Fibroblast of skin of abdomen (primary cell): ENCODE measurements around the gene CKS1B.
A peak's percentile ranks its signal among the peaks of the same experiment; 100 is the strongest.

ENCODE experiments used
- DNase-seq: peaks from one replicate; pipeline ENCODE4 v3.0.0-alpha.2; 2013

Gene CKS1B

GRCh38 chr1:154988058-154988954 is 13.8 kb downstream of the CKS1B start:
- DNase-seq = no peak

GRCh38 chr1:154989195-154989860 is 14.8 kb downstream of the CKS1B start:
- no peak for DNase-seq

GRCh38 chr1:154990276-154990675 is 15.8 kb downstream of the CKS1B start:
- no peak for DNase-seq

- peak; percentile 41 for DNase-seq
Observed at GRCh38 chr1:154992721-154993571, 18.5 kb downstream of the CKS1B start.

DNA sequence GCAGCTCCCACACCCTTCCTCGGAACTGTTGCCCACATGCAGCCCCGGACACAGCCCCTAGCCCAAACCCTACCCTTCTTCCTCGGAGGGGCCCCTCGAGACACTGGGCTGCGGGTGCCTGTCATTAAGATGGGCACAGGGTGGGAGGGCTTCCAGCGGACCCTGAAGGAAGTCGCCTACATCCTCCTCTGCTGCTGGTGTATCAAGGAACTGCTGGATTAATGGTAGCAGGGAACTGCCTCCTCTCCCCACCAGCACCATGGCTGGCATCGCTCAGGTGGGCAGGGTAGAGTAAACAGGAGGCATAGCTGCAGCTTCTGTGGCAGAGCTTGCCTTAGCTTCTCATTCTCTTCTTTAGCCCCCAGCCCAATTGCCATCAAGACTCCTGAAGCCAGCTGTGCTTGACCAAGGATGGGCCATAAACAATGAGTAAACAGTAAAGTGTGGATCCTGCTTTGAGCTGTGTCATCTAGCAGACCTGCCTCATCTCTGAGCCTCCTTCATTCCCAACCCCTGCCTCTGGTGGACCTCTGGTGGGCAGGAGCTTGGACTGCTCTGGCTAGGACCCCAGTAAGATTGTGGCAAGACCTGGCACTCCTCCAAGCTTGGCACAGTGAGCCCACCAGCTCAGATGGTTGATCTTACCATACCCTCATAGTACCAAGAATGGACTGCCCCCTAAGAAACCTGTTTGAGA is 19.2 kb downstream of the CKS1B start, which contains the start of gene LENEP:
Gene LENEP, plus strand, starts transcription at position 15 of the 697 bp plus-strand sequence. Its CDS starts 22 bp downstream, at position 37.
- DNase-seq = no peak

DNA sequence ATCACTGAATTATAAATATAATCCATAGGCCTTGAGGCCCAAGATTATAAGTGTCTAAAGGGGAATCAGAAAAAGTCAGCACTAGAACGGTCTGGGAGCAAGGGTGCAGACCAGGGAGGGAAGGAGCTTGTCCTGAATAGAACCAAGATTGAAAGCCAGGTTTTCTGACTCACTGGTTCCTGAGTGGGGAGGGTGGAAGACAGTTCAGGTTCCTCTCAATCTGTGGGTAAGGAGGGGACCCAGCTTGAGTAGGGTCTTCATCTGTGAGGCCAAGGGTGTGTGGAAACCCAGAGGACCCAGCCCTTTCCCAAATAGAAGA is 19.7 kb downstream of the CKS1B start:
- no peak for DNase-seq

- no peak for DNase-seq
Observed at GRCh38 chr1:154994591-154994990, 20.1 kb downstream of the CKS1B start.

- peak; percentile 79 for DNase-seq
Observed at GRCh38 chr1:154995301-154995983, 21.0 kb downstream of the CKS1B start.

DNA sequence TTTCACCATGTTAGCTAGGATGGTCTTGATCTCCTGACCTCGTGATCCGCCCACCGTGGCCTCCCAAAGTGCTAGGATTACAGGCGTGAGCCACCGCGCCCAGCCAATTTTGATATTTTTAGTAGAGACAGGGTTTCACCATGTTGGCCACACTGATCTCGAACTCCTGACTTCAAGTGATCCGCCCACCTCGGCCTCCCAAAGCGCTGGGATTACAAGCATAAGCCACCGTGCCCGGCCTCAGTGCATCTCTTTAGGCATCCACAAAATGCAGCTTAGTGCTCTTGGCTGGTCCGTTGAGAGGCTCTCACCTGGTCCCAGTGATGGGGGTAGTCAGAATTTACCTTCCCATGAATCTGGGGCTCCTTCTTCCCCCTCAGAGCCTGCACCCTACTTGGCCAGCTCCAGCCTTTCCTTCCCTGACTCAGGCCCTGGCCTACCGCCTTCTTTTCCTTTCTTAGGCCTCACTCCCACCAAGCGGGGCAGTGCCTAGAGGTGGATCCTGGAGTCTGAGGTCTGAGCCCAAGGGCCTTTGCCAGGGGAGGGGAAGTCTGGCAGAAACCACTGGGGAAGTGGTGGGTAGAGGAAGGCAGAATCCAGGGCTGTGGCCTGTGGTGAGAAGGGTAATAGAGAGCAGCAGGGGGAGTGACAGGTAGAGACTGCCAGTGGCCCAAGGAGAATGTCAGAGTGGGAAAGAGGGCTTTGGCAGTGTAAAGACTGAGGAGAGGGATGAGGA is 22.7 kb downstream of the CKS1B start:
- DNase-seq = no peak

DNA sequence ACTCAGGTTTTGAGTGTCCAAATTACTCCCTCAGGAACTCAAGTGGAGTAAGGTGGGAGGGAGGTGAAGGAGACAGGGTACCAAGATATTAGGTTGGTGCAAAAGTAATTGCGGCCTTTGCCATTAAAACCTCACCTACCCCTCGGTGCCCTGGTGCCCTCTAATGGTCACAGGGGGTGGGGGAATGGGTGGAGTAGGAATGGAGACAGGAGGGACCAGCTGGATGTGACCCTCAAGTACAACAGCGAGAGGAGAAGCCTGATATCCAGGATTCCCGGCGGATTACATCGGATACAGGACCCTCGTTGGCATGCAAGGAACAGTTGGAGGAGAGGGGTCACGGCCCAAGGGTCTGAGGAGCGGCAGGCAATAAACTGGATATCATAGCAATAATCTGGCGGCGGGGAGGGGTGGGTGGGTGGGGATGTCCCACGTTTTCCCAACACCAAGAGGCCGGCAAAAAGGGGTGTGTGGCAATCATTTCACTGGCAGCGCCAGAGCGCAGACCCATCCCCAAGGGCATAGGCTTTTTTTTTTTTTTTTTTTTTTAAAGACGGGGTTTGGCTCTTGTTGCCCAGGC is 23.8 kb downstream of the CKS1B start:
- DNase-seq = no peak

- DNase-seq = peak; percentile 75
Observed at GRCh38 chr1:154998818-154999570, 24.5 kb downstream of the CKS1B start.

DNA sequence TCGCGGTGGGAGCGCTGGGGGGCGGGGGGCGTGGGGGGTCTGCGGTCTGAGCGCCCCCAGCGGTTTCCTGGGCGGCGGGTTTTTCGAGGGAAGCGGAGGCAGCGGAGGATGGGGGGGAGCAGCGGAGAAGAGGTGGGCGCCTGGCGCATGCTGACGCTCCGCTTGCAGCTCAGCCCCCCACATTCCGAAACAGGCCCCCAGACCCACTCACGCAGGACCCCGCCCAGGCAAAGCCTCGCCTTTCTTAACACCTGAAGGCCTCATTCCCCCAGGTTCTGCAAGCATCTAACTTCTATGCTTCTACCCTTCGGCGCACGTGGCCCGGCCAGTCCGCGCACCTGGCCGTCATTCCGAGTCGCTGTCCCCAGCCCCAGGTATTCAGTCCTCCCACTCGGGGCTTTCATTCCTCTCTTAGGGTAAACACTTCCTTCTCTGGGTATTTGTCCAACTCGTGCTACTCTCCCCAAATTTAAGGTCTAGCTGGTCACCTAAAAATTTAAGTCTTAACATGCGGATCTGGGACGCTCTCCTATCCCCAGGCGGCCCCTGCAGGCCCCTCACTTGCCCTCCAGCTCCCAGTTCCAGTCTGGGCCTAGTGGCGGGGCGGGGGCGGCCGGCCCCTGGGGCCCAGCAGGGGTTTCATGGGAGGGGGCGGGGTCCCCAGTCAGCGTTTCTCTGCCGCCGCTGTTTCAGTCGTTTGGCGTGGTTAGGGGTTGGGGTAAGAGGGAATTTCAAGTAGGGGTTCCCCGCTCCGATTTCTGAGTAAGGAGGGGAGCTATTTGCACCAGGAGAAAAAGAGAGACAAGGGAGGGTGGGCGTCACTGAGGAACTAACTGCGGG is 25.3 kb downstream of the CKS1B start:
- DNase-seq = no peak

- no peak for DNase-seq
Observed at GRCh38 chr1:155000411-155000725, 25.9 kb downstream of the CKS1B start.

- peak; percentile 86 for DNase-seq
Observed at GRCh38 chr1:155000726-155001424, 26.4 kb downstream of the CKS1B start.

DNA sequence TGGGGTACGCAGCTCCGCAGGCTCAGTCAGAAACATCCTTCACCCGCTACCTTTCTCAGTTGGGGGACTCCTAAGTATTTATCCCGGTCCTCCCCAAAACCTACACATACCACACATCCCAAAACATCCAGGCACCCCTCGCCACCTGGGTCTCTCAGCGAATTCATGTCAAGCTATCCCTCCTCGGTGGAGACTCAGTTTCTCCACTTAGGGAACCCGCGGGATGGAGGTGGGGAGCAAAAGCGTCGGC is 26.9 kb downstream of the CKS1B start:
- no peak for DNase-seq

- DNase-seq = peak; percentile 99
Observed at GRCh38 chr1:155001675-155002463, 27.4 kb downstream of the CKS1B start.

- DNase-seq = no peak
Observed at GRCh38 chr1:155002464-155003226, 28.2 kb downstream of the CKS1B start, which contains the start of gene ZBTB7B. ZBTB7B (plus strand) TSS chr1:155002802; CDS start chr1:155014661, 11,859 bp downstream.
